ENCODE results near the gene HIVEP3. TPM values are rescaled to one million over a fixed set of nuclear protein-coding genes. Genes with fewer than 3 reads are reported as not detected.

Gene HIVEP3
- total and polyA plus RNA-seq, 2 of the 13 experiments (the other 11 are each of a cell fraction or from before 2014, with no cell fraction given) = 0.05 TPM; not detected in 1

- peak; percentile 93 for TF ChIP-seq ATF7 (IDR thresholded peaks at IDR 0.05)
- TF ChIP-seq ATF7 (CRISPR knock-in tag; IDR thresholded peaks at IDR 0.05) = no peak
- TF ChIP-seq ZFAT (CRISPR knock-in tag; conservative IDR thresholded peaks at IDR 0.05) = no peak
- peak; percentile 89 for TF ChIP-seq CREB1 (IDR thresholded peaks at IDR 0.05)
- no peak for TF ChIP-seq CREB1 (CRISPR knock-in tag; IDR thresholded peaks at IDR 0.05)
- H3K79me2 ChIP-seq (ENCODE audit: insufficient read depth, low read length) = no peaks in the 10 kb centered on the region
- H3K4me3 ChIP-seq (replicated peaks in 1 of 3; ENCODE audit: insufficient read depth in 1 of 3, low read depth in 2 of 3, low read length in 3 of 3) = no peak overlapping the region
- in situ Hi-C loops (cut with HindIII; ENCODE audit: extremely low pct_ligation_motif_present, low pct_unique_long_range_greater_than_20kb) (no loop called here), intact Hi-C loops (cut with micrococcal nuclease; ENCODE audit: unreplicated experiment) (no loop called here)
- H3K27me3 ChIP-seq (ENCODE audit: control insufficient read depth in 1 of 2, insufficient read depth in 2 of 2, low read length in 2 of 2) = peaks cover 0 to 7% of the 10 kb centered on the region in 2 experiments; a peak in 2 of 5 replicates
- no peak for FAIRE-seq
- no TSS peak for BruUV-seq (replicated peaks)
- no peak overlapping the region for H3K4me2 ChIP-seq (ENCODE audit: low read depth, low read length)
- H3K36me3 ChIP-seq (replicated peaks in 1 of 2; ENCODE audit: control insufficient read depth in 1 of 2, insufficient read depth in 2 of 2, low read length in 2 of 2) = no peaks in the 10 kb centered on the region
- H4K20me1 ChIP-seq (ENCODE audit: insufficient read depth, low read length) = no peaks in the 10 kb centered on the region
- POLR2A ChIA-PET = no interaction called here
- no peaks in the 10 kb centered on the region for H3K4me1 ChIP-seq (ENCODE audit: insufficient read depth, low read length)
- no peak overlapping the region for H3K27ac ChIP-seq (ENCODE audit: extremely low read length, insufficient read depth, low read length)
- no peak for ATAC-seq
- CTCF ChIA-PET (ENCODE audit: low intra/inter-chr PET ratio, low total read pairs) = no interaction called here
- DNase-seq (ENCODE audit: low spot score) = no peak
- no peak overlapping the region for H3K9ac ChIP-seq (ENCODE audit: insufficient read depth, low read depth, low read length)
- no peaks in the 10 kb centered on the region for H3K9me3 ChIP-seq (ENCODE audit: low read length)
- no CpG with 5 or more reads among the region's 13 CpGs for WGBS (ENCODE audit: low lambda C conversion rate)
- H2AFZ ChIP-seq (ENCODE audit: low read length) = no peak overlapping the region
These were observed 421.7 kb downstream of the HIVEP3 start for GRCh38 chr1:41497056-41497440.

- Histone ChIP-seq H3K79me2 (ENCODE audit: insufficient read depth, low read length) (no peaks in the 10 kb centered on the region), H3K36me3 (replicated peaks in 1 of 2; ENCODE audit: control insufficient read depth in 1 of 2, insufficient read depth in 2 of 2, low read length in 2 of 2) (no peaks in the 10 kb centered on the region), H3K9ac (ENCODE audit: insufficient read depth, low read depth, low read length) (no peak overlapping the region), H3K4me1 (ENCODE audit: insufficient read depth, low read length) (no peaks in the 10 kb centered on the region), H2AFZ (ENCODE audit: low read length) (no peak overlapping the region), H4K20me1 (ENCODE audit: insufficient read depth, low read length) (no peaks in the 10 kb centered on the region), H3K27me3 (ENCODE audit: control insufficient read depth in 1 of 2, insufficient read depth in 2 of 2, low read length in 2 of 2) (peaks cover 0 to 7% of the 10 kb centered on the region in 2 experiments; a peak in 2 of 5 replicates), H3K9me3 (ENCODE audit: low read length) (no peaks in the 10 kb centered on the region), H3K4me2 (ENCODE audit: low read depth, low read length) (peak overlapping the region; percentile 23; the same call in 1 of the 2 replicates), H3K27ac (ENCODE audit: extremely low read length, insufficient read depth, low read length) (no peak overlapping the region), H3K4me3 (replicated peaks in 1 of 3; ENCODE audit: insufficient read depth in 1 of 3, low read depth in 2 of 3, low read length in 3 of 3) (no peak overlapping the region)
- FAIRE-seq = no peak
- no TSS peak for BruUV-seq (replicated peaks)
- ChIA-PET POLR2A (no interaction called here), CTCF (ENCODE audit: low intra/inter-chr PET ratio, low total read pairs) (no interaction called here)
- peak; percentile 26 for DNase-seq (ENCODE audit: low spot score)
- WGBS (ENCODE audit: low lambda C conversion rate) = 46% methylated on average over 7 of the region's 74 CpGs
- intact Hi-C loops (cut with micrococcal nuclease; ENCODE audit: unreplicated experiment) = no loop called here
- peak; percentile 45 for ATAC-seq
- in situ Hi-C loops (cut with HindIII; ENCODE audit: extremely low pct_ligation_motif_present, low pct_unique_long_range_greater_than_20kb) = no loop called here
- no peak for TF ChIP-seq HOXA9 (CRISPR knock-in tag; IDR thresholded peaks at IDR 0.05; ENCODE audit: borderline replicate concordance)
- TF ChIP-seq FOSL2 (CRISPR knock-in tag; IDR thresholded peaks at IDR 0.05) = peak; percentile 91
- TF ChIP-seq ZNF687 (CRISPR knock-in tag; IDR thresholded peaks at IDR 0.05) = peak; percentile 64
These were observed 422.4 kb downstream of the HIVEP3 start for GRCh38 chr1:41496080-41497055.

Measured in HepG2 (cell line).